GM12872 (cell line): ENCODE results near the gene TEX19.

Experiments used
- CTCF ChIP-seq: IDR thresholded peaks from 3 replicates; pipeline ENCODE4 v1.5.1; 2011; ENCODE audit warnings: low read depth, mild to moderate bottlenecking, low read length, moderate library complexity; ENCODE audit not compliant: insufficient read depth

Gene TEX19

GRCh38 chr17:82334622-82335394 is 24.2 kb upstream of the TEX19 start:
- no peak for TF ChIP-seq CTCF

GRCh38 chr17:82338858-82339633 is 20.0 kb upstream of the TEX19 start:
- TF ChIP-seq CTCF = no peak

GRCh38 chr17:82339634-82340580 is 19.1 kb upstream of the TEX19 start:
- no peak for TF ChIP-seq CTCF

- TF ChIP-seq CTCF = no peak
Observed at GRCh38 chr17:82342361-82343079, 16.5 kb upstream of the TEX19 start.

GRCh38 chr17:82343560-82343959 is 15.5 kb upstream of the TEX19 start:
- no peak for TF ChIP-seq CTCF

GRCh38 chr17:82344175-82344907 is 14.7 kb upstream of the TEX19 start:
- TF ChIP-seq CTCF = no peak
